ENCODE measurements around the gene ENTPD2.

The ENTPD2 gene

DNA sequence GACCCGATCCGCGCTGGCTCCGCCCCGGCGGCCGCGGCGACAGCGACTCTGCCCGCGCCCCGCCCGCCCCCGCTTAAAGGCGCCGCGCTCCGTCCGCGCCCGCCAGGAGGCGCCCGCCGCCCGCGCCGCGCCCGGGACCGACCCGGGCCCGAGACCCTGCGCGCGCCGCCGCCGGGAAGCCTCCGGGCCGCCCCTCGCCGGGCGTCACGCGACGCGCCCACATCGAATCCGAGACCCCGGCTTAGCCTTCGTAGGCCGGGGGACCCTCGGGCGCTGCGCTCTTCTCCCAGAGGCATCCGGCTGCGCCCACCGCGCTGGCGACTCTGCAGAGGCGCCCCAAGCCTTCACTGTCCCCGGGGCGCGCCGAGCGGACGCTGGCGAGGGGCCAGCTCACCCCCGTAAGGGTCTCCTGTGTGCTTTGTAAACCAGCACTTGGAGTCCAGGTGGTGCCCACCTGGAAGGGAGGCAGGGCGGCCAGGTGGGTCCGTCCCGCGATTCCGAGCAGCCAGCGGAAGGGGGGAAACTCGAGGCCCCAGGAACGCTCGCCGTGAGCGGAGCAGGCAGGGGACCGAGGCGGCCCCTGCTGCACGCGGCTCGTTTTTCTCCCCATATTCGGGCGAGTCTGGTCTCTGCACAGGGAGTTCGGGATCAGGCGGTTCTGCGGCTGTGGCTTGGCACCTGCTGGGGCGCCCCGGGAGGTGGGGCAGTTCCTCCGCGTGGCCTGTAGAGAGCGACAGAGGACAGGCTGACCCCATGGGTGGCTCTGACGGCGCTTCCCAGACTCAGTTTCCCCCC lies 25.4 kb downstream of the ENTPD2 start:
- DNase-seq = no peak

DNA sequence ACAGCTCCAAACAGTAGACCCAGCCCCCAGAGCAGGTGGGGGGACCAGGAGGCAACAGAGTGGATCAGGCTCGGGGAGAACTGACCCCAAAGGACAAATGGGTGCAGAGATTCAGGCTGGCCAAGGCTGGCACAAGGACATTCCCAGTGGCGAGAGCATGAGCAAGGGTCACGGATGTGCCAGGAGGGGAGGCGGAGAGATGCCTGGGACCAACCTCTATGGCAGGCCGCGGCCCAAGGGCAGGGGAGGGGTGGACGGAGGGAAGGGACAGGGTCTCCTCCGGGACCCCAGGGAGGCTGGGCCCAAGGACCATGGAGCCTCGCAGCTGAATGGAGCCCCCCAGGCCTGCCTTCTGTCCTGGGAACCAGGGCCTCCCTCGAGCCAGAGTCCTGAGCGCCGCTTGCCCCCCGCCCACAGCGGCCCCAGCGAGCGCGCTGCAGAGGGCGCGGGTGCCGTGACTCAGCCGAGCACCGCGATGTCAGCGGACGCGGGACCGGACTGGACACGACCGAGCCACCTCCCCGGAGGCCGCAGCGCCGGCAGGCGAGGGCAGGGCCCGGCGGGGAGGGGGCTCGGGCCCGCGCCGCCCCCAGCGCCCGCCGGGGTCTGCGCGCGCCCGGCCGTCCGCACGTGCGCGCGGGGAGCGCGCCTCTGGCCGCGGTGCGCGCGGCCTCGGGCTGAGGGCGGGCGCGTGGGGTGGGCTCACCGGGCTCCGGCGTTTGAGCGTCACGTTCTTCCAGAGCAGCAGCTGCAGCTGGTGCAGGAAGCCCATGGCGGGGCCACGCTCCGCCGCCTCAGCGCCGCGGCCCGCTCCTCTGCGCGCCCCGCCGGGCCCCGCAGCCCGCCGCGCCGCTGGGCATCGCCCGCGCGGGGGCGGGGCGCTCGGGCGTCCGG lies 26.2 kb downstream of the ENTPD2 start, which contains the start of gene ABCA2:
Gene ABCA2, minus strand, starts transcription at position 869 of the 894 bp plus-strand sequence. Its CDS starts 97 bp downstream, at position 772.
- no peak for DNase-seq

DNA sequence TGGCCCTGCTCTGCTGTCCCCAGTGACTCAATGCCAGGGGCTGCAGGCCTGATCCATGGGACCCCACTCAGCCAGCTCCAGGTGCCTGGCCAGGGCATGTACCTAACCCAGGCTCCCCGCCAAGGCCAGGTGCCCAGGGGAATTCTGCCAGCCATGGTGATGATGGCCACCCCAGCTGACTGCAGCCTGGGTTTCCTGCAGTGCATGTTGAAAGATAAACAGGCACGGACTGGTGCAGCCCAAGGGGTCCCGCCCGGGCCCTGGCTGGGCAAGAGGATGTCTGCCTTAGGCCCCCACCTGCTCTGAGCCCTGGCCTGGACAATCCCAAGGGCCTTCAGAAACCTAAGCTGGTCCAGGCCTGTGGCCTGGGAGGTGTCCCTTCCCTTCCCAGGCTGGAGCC lies 27.0 kb downstream of the ENTPD2 start:
- no peak for DNase-seq

DNA sequence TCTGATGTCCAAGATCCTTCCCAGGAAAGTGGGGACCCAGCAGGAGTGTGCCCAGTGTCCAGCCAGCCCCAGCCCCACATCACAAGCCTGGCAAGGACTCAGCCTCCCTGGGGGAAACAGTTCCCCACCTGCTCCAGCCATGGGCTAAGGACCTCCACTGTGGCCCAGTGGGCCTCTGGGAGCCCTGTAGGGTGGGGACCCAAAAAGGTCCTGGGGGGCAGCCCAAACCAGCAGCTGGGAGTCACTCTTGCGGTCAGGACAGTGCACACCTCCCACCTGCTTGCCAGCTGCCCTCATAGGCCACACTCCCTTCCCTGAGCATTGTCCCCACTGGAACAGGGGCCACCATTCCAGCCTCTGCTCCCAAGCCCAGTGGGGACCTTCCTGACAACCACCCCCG lies 27.5 kb downstream of the ENTPD2 start:
- no peak for DNase-seq

DNA sequence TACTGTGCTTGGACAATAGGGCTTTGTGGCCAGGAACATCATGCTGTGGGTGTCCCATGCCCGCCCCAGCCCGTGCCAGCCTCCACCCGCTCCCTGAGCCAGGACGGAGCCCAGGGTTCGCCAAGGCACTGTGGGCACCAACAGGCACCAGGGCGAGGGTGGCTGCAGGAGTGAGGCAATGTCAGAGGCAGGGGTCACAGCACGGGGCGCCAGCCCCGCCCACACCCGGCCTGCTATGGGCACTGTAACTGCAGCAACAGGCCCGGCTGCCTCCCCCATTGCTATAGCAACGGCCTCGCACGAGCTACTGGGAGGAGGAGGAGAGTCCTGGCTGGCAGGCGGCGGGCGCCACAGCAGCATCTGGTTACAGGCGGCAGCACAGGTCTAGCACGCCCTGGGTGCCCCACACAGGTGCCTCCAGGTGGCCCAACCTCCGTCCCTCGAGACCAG lies 28.3 kb downstream of the ENTPD2 start:
- DNase-seq = peak; percentile 42

DNA sequence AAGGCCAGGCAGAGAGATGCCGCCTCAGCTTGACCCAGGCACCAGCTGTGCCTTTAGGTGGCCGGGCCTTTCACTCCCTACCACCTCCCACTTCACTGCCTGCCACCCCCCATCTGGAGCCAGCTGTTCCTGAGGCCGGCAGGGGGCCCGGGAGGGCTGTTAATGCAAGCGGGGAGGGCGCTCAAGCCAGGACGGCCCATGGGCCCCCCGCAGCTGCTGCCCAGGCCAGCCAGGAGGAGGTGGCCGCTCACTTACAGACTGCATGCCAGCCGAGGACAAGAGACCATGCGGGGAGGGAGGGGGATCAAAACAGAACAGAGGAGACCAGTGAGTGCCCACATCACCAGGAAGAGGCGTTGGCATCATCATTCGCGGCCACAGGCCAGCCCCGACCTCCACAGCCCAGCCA lies 30.3 kb downstream of the ENTPD2 start:
- no peak for DNase-seq

DNA sequence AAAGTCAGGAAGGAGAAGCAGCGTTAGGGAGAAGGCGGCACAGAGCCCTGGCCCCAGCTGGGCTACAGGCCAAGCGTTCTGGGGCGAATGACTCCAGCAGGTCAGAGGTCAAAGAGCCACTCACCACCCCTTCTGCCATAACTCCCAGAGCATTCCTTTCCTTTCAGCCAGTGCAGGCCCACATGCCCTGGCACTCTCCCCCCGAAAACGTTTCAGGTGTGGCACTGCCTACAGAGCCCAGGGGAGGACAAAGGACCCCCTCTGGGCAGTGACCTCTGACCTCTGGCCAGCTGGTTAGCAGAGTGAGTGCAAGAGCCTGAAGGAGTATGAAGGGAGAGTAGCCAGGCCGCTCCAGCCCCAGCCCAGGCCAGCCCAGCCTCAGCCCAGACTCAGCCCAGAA lies 30.7 kb downstream of the ENTPD2 start:
- no peak for DNase-seq

DNA sequence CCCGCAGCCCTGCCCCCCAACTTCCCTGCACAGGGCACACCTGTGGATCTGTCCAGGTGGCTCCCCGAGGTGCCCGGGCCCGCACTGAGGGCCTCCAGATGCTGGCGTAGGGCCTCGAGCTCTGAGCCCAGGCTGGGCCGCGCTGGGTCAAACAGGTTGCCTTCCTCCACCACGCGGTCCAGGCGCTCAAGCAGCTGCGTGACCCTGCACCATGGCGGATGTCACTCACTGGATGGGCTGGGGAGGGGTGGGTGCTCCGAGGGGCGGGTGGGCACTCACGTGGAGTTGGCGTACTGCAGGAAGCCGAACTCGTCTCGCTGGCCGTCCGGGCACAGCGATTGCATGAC lies 31.2 kb downstream of the ENTPD2 start:
- DNase-seq = no peak

DNA sequence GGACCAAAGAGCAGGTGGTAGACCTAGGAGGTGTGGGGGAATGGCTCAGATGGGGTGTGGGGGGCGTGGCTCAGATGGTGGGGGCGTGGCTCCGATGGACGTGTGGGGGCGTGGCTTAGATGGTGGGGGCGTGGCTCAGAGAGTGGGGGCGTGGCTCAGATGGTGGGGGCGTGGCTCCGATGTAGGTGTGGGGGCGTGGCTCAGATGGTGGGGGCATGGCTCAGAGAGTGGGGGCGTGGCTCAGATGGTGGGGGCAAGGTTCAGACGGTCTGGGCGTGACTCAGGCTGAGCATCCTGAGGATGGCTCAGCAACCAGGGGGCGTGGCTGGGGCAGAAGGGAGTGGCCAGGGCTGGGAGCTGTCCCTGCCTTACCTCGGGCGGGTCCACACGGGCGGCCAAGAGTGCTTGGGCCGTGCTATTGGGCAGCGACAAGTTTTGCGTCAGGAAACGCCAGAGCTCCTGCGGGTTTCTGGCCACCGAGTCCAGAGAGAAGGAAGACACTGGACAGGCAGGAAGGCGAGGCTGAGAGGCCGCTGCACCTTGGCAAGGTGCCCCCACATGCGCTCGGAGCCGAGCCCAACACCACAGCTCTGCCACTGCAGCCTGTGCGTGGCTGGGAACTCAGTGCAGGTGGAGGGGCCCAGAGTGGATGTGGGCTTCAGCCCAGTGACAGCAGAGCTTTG lies 31.7 kb downstream of the ENTPD2 start:
- no peak for DNase-seq

DNA sequence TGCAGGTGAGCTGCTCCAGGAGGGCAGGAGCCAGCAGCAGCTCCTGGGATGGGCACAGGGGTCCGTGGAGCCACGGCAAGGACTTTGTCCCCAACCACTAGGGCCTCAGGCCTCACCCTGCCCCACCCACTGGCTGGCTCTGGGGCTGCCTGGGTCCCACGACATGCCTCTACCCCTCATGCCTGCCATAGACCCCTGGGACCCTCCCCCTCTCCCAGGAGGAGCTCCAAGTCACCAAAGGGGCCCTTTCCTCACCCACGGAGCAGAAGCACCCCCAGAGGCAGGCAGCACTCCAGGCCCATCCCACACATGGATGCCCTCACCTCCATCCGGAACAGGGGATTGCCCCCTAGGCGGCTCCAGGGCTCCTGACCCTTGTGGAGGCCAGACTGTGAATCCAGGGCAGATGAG lies 32.3 kb downstream of the ENTPD2 start:
- DNase-seq = no peak

DNA sequence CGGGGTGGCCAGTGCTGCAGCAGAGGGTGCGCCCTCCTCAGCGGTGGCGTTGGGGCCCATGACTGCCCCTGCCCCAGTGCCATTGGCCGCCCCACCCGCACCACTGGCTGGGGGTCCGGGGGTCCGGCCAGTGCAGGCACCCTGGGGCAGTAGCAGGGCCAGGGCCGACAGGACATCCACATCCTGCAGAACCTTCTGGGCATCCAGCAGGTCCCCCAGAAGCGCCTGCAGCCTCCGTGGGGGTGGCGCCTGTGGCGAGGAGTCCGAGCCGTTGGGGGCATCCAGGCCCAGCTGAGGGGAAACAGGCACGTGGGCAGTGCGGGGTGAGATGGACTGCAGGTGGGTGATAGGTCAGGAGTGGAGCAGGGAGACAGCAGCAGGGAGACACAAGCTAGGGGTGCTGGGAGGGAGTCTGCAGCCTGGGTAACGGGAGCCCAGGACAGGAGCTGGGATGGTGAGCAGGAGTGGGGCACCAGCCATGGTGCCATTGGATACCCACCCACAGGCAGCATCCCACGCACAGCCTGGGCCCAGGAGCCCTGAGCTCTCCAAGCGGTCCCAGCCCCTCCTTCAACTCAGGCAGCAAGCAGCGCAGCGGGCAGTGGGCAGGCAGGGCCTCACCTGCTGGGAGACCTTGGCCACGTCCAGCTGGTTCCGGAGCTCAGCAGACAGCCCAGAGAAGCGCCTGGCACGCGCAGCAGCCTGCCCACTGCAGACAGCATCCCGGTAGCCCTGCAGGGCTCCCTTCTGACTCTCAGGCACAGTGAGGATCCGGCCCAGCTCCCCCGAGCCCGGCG lies 32.9 kb downstream of the ENTPD2 start:
- DNase-seq = no peak

DNA sequence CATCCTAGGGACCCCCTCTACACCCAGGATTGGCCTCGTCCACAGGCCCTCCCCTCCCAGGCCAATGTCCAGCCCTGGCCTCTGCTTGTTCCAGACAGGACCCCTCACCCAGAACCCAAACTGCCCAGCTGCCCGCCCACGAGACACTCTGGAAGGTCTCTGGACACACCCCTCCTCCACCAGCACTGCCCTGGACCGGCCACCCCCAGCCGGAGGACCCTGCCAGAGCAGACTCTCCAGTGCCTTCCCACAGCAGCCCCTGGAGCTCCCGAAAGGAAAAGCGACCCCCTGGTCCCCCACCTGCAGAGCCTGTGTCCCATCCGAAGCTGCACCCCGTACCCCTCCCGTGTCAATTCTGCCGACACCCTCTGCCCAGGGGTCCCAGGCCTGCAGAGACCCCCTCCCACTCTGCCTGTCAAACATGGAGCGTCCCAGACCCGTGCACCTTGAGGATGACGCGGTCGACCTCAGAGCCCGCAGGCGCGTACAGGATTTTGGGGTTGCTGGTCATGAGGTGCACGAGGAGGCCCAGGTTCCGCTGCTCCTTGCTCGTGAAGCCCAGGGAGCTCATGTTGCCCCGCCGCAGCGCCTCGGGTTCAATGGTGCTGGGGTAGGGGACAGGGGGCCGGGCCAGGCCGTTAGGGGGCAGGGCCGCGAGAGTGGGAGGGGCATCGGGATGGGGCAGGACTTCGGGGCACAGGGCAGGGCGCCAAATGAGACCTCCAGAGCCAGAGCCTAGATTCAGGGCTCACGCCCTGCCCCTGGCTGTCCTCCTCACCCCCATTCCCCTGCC lies 33.8 kb downstream of the ENTPD2 start:
- no peak for DNase-seq

DNA sequence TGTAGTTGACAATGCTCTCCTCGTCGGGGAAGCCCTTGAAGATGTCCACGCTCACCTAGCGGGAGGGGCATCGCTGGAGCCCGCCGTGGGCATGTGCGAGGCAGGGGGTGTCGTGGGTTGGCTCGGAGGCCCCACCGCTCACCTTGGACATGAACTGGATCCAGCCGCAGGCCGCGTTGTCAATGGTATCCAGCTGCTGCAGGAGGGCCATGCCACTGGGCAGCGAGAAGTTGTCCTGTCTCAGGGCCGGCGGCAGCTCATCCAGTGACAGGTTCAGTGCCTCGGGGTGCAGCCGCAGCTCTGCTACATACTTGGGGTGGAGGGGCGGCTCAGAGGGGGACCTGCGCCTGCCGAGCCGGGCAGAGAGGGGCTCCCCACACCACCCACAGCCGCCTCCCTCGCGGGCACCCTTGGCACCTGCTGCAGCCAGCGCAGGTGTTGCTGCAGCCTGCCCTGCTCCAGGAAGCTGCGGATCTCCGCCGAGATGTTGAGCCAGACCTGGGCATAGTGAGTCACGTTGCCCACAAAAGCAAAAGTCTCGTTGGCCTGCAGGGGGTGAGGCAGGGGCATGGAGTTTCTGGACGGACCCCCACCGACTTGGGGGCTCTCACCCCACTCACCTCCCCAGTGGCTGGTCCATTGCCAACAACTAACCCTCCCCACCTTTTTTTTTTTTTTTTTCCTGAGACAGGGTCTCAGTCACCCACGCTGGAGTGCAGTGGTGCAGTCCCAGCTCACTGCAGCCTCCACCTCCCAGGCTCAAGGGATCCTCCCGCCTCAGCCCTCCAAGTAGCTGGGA lies 34.9 kb downstream of the ENTPD2 start:
- no peak for DNase-seq

DNA sequence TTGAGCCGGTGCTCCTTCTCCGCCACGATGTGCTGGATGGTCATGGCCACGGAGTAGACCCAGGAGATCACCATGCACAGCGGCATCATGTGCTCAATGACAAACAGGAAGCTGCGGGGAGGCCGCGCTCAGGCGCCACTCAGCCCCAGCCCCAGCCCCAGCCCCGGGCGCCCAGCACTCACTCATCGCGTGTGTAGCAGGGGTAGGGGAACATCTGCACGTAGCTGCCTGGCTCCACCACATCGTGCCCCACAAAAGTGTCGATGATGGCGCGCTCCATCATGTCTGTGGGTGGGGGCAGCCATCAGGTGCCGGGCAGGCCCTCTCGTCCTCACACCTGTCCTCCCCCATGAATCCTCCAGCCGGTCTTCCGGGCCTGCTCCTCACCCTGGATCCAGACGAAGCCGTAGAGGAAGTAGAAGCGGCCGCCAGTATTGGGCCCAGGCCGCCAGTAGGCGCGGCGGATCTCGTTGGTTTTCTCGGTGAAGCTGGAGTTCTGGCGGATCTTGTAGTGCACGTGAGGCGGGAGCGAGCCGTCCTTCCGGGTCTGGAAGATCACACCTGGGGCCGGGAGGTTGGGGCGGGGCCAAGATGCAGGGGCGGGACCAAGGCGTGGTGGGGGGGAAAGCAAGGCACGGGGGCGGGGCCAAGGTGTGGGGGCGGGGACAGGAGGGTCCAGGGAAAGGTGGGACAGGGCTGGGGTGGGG lies 35.9 kb downstream of the ENTPD2 start:
- DNase-seq = no peak

DNA sequence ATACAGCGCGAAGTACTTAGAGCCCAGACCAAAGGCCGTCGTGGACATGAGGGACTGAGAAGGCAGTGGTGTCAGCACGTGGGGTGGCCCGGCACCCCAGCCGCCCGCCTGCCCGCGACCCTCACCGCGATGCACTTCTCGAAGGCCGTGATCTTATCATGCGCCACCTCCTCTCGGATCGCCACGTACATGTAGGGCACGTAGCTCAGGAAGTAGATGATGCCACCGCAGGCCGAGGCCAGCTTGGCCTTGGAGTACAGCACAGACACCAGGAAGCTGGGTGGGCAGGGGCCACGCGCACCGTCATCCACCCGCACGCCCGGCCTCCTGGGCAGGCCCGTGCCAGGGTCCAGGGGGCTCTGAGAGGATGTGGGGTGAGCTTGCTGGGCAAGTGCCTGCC lies 36.8 kb downstream of the ENTPD2 start:
- no peak for DNase-seq

DNA sequence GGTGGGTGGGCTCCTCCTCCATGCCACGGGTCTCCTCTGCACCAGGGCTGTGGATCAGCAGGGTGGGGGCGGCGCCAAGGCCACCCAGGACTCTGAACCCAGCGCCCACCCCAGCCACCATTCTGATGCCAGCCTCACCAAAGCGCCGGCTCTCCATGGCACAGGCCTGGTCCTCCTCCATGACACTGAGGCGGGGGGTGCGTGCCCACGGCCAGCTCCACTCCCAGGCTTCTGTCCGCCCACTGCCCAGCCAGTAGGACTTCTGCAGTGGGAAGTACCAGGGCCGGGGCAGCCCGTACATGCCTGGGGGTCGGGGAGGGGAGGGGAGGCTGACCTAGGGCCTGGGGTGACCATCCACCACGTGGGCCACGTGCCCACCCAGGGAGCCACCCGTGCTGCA lies 37.4 kb downstream of the ENTPD2 start:
- no peak for DNase-seq

DNA sequence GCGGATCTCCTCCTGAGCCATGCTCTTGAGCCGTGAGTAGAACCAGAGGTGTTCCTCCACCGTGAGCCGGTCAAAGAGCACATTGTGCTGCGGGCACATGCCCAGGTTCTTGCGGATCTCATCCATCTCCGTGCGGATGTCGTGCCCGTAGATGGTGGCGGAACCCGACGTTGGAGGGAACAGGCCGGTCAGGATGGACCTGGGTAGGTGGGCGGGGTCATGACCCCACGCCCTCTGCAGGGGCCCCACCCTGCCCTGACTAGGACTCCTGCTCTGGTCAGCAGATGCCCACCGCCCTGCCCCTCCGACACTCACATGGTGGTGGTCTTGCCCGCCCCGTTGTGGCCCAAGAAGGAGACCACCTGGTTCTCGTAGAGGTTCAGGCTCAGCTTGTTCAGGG lies 37.9 kb downstream of the ENTPD2 start:
- no peak for DNase-seq

DNA sequence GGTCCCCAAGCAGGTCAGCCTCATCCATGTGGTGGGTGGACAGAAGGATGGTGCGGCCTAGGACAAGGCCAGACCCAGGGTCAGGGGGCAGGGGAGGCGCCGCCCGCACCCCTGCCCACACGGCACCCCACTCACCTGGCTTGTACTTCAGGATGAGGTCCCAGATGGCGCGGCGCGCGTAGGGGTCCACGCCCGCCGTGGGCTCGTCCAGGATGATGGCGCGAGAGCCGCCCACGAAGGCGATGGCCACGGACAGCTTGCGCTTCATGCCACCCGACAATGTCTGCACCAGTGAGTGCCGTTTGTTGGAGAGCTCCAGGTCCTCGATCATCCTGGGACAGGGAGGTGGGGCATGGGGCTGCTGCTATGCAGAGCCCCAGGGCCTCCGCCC lies 38.3 kb downstream of the ENTPD2 start:
- no peak for DNase-seq

DNA sequence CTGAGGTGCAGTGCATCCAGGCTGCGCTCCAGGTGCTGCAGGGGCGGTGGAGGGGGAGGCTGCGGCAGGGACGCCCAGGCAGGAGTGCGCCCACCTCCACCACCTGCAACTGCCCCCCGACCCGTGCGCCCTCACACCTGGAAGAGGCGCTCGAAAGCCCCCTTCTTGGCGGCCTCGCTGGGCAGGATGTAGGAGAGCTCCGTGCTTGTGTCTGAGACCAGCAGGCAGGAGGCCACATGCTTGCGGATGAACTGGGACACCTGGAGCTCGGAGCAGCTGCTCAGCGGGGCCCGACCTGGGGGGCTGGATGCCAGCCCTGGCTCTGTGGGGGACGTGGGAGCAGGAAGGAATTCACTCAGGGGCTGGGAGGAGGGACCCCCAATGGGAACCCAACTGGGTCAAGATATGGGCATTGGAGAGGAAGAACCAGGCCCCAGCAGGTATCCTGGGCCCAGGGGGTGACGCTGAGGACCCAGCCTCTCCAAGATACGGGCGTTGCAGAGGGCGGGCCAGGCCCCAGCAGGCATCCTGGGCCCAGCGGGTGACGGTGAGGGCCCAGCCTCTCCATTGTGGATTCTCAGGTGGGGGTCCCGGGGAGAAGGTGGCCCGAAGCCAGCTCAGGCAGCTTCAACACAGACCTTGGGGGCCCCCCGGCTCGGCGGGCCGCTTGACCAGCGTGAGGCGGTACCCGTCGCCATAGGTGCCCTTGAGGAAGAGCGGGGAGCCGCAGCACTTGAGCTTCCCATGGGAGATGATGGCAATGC lies 38.9 kb downstream of the ENTPD2 start:
- DNase-seq = no peak

Data from DMS 273 treated with DMSO at 0.1 percent for 48 hours (cell line).